Anterior cingulate cortex (tissue), 58 donors: Measurements from ENCODE around the gene APLN.
A peak's percentile ranks its signal among the peaks of the same experiment; 100 is the strongest.

Experiments used
- DNase-seq, 58 donors: peaks; one replicate each; lab custom pipeline; 2025; lab: John Stamatoyannopoulos, UW

APLN gene

DNA sequence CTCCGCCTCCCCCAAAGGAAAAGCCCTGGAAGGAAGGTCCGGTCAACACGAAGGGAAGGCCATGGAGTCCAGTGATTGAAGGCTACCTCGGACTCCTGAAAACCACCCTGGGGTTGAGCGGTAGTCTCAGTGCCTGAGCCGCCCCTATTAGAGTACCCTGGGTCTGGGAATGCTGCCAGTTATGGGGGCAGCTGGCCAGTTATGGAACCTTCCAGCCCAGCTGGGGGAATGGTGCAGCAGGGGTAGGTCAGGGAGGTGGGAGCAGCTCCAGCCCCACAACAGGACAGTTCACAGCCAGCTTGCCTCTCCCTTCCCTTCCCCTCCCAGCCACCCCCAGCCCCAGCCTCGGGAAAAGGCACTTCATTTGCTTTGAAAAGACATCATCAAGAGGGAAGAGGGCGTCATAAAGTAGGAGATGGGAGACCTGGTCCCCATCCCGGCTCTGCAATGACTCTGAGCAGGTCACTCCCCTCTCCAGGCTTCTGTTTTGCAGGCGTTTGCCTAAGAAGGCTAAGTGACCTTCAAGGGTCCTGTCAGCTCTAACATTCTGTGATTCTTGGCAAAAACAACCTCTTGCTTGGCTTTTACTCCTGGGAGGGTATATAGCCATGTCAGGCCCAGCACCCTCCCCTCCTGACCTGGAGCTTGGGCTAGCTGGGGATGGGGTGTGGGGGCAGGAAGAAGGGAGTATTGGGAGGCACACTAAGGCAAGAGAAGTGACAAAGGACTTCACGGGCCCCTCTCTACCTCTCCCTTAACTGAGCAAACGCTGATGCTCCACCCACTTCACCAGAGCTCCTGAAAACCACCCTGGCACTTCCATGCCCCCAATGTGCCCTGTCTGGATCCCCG, 8.0 kb downstream of the APLN start:
- DNase-seq, result peak in 4 of 58 donors; percentile 3 to 13 (median 6)

DNA sequence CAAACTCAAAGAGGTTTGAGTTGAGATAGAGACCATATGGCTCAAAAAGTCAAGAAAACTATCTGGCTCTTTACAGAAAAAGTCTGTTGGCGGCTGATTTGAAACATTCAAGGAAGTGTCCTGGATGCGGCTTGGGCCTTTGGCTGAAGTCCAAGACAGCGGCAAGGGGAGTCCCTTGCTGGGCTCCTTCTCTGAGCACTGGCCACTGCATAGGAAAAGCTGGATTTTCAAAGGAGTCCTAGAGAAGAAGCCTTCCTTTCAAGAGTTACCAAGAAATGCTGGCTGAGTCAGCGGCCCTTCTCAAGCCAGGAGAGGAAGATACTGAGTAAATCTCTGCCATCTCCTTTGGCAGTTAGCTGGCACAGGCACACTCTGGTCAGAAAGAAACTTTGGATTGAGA, 12.1 kb downstream of the APLN start:
- DNase-seq, result peak in 1 of 58 donors; percentile 0

DNA sequence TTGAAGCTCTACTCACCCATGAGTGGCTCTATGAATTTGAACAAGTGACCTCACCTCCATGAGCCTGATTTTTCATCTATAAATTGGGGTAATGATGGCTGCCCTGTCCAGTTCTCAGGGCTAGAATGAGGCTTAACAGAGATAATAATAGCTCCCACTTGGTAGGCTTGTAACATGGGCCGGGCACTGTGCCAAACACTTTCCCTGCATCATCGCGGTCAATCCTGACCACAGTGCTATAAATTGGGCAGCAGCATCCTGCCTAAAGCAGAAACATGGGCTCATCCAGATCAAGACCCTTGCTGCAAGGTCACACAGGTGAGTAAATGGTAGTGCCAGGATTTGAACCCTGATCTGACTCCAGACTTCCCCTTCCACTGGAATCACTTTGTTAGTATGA, 12.8 kb downstream of the APLN start:
- DNase-seq, result no peak

DNA sequence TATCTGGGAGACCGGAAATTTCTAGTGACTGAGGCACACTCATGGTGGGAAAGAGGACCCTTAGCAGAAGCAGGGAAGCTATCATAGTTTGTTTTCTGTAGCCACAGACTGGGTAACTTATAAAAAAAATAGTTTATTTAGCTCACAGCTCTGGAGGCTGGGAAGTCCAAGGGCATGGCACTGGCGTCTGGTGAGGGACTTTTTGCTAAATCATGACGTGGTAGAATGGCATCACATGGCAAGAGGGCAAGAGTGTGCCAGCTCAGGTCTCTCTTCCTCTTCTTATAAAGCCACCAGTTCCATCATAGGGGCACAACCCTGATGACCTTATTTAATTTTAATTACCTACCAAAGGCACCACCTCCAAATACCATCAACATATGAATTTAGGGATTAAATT, 13.3 kb downstream of the APLN start:
- no peak for DNase-seq

DNA sequence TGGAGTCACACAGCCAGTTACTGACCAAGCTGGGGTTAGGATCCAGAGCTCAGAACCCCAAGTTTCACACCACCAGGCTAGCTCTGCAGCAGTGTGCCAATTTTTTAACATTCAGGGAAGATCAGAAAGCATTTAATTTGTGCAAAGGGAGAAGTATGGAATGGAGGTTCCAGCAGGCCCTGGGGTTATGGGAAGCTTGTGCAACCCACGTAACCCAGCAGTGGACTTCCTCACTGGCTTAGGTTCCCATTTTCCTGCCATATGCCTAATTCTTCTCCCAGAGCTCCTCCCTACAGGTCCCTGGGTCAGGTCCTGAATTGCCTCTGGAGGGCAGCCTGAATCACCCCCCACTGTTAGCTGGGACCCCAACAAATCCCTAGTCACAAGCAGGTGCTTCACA, 14.0 kb downstream of the APLN start:
- no peak for DNase-seq

DNA sequence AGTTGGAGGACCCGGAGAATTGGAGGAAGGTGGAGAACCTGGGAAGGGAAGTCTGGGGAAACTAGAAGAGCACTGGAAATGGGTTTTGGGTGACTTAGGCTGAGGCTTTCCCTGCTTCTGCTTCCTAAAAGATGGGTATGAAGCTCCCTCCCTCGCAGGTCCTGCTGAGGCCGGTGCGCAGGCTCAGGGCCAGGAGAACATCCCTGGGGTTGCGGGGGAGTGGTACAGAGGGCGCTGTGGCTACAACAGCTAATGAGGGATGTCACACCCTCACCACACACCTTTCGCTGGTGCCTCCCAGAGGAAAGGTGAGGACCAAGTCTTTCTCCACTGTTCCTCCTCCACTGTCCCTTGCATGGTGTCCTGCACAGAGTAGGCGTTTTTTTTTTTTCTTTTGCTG, 15.8 kb downstream of the APLN start:
- no peak for DNase-seq

DNA sequence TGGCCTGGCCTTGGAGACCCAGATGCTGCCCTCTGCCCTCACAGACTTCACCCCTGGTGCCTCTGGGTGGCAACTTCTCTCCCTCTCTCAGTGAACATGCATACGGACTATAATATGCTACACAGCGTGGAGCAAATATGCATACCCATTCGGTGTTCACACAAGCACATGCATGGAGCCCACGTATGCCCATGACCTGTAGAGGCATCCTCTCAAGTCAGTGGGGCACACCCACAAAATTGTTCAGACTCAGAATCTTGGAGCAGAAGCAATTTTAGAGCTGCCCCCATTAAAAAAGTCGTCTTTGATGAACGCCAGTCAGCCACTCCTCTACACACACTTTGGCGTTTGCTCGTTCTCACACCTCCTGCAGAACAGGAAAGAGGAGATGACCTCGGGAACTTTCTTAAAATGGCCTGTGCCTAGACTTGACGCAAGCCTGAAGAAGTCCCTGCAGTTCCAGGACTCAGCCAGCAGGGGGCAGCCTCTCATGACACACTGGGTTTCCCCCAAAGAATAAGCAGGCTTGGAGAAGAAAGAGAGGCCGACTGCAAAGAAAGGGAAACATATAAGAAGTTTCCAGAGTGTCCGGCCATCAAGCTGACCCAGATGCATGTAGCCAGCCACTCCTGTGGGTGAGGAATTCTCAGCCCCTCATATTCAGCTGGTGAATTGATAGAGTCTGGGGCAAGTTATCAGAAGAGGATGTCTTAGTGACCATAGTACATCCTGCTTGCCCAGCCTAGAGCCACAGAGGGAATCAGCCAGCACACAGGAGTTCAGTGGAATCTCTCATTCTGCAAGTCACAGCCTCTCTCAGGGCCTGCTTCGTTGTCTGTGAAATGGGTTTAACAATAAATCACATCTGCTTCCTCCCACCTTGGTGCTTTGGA, 17.3 kb downstream of the APLN start:
- peak in 54 of 58 donors; percentile 1 to 78 (median 42) for DNase-seq

DNA sequence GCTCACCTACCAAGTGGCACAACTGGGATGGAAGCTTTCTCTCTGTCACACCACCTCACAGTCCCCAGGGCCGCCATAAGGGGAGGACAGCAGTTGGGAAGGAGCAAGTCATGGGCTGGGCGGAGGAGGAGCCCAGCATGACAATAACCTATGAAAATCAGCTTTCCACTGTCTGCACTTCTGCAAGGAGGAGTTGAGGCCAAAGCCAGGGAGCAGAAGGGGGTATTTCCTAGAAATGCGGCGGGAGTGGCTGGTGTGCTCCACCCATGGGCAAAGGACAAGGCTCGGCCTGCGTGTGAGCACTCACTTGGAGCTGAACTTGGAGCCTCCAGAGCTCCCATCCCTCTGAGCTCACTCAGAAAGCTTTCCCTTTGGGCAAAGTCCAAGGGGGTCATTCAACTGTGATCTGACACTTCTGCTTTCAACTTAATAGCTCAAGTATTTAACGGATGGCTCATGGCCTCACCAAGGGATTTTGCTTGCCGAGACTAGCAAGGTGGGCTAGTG, 18.5 kb downstream of the APLN start:
- DNase-seq, result no peak

DNA sequence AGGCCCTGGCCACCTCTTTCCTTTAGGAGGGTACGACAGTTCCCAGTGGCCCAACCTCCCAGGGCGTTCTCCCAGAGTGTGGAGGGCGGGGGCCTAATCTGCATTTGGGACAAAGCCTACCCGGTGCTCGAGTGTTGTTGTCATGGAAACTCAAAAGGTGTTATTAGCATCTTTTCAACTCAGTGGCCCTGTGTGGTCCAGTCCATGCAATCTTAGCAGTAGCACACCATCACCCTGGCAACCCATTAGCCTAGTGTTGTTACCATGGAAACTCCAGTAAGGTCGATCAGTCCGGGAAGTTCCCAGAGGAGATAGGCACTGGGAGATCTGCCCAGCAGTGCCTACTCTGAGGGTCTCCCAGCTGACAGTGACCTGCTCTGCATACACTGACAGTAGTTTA, 20.2 kb downstream of the APLN start:
- peak in 47 of 58 donors; percentile 2 to 75 (median 29) for DNase-seq

DNA sequence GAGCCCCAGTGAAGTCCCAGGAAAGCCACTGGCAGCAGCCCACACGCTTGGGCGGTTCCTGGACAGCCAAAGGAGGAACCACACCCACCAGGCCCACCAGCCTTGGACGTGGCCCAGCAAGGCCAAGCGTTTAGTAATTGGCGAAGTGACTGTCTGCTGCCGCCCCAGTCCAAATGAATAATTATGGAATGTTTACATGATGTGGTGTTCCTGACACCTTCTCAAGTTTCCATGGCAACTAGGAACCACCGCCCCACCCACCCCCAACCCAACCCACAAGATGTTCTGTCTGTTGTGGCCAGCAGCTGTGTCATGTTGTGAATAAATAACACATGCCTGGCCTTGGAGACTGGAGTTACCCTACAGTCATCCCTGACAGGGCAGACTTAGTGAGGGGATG, 22.3 kb downstream of the APLN start:
- DNase-seq, result no peak

DNA sequence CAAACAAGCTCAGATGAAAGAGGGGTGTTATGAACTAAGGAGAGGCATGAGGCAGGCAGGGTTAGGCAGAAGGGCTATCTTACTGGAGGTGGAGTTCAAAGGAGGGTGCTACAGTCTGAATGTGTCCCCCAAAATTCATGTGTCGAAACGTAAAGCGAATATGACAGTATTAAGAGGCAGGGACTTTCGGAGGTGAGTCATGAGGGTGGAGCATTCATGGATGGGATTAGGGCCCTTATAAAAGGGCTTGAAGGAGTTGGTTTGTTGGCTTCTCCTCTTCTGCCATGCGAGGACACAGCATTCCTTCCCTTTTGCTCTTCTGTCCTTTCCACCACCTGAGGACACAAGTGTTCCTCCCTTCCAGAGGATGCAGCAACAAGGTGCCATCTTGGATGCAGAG, 22.9 kb downstream of the APLN start:
- DNase-seq, result no peak

DNA sequence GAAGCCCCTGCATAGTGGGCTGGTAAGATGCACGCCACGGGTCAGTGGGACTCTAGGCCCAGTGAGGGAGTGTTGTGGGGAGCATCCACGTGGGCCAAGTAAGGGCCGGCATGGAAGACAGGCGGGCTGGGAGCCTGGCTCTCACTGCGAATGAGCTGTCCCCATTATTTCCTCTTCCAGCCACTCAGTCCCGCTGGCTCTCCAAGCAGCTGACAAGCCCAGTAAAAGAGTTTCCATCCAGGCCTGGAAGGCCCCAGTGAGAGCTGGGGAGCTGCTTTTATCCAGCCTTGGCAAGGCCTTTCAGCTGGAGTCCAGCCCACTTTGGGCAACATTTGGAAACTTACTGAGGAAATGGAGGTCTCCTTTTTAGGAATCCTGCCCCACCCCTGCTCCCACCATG, 24.9 kb downstream of the APLN start:
- DNase-seq, result peak in 47 of 58 donors; percentile 2 to 75 (median 24)

DNA sequence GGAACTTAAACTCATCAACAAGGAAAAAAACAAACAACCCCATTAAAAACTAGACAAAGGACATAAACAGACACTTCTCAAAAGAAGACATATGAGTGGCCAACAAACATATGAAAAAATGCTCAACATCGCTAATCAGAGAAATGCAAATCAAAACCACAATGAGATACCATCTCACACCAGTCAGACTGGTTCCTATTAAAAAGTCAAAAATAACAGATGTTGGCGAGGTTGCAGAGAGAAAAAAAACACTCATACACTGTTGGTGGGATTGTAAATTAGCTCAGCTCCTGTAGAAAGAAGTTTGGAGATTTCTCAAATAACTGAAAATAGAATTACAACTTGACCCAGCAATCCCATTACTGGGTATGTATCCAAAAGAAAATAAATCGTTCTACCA, 28.7 kb downstream of the APLN start:
- DNase-seq, result no peak

DNA sequence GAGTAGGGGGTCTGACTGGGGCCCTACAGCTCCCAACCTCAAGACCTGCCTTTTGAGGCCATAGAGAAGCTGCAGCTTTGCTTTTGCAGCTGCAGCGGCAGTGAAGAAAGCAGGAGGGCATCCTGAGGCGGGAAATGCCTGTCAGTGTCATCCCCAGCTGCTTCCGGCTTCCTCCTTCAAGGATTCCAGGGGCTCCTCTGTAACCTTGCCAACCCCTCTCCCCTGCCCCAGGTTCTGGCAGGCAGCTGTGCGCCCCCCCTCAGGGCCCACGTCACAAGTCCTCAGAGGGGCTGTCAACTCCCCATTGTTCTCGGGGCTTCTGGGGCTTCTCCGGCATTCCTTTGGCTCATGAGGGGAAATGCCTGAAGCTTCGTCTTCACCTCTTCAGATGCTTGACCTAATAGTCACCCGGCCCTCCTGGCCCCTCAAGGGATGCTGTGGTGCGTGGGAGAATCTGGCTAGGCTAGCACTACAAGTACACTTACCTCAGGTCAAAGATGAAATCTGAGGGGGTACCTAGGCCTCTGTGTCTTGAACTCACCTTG, 31.9 kb downstream of the APLN start:
- no peak for DNase-seq

DNA sequence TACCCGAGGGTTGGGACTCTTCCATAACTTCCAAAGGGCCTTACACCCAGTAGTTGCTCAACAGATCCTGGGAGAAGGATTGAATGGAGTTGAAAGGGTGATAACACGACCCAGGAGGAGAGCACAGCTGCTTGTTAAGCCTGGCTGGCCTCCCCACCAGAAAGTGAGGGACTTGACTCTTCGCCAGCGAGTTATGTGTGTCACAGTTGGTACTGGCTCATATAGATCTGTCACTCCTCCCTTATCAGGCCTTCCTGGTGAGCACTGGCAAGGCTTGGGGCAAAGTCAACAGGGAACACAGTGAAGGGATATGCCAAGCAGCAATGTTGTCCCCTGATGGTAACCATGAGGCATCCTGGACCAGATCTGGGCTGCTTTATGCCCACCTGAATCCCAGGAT, 35.8 kb downstream of the APLN start:
- DNase-seq, result no peak

DNA sequence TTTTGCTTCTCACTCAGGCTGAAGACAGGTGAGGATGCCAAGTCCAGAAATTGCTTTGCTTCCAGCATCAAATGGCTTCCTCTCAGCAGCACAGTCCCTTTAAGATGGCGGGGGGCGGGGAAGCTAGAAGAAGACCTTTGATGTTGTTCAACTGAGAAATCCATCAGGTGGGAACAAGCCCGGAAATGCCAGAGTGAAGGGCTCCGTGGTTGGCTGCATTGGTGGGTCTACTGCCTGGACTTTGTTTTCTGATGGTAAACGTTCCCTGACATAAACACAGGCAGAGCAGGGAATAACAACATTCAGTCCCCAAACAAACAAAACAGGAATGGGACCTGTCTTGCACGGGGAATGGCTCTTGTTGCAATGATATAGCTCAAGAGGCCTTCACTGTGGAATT, 37.3 kb downstream of the APLN start:
- no peak for DNase-seq

DNA sequence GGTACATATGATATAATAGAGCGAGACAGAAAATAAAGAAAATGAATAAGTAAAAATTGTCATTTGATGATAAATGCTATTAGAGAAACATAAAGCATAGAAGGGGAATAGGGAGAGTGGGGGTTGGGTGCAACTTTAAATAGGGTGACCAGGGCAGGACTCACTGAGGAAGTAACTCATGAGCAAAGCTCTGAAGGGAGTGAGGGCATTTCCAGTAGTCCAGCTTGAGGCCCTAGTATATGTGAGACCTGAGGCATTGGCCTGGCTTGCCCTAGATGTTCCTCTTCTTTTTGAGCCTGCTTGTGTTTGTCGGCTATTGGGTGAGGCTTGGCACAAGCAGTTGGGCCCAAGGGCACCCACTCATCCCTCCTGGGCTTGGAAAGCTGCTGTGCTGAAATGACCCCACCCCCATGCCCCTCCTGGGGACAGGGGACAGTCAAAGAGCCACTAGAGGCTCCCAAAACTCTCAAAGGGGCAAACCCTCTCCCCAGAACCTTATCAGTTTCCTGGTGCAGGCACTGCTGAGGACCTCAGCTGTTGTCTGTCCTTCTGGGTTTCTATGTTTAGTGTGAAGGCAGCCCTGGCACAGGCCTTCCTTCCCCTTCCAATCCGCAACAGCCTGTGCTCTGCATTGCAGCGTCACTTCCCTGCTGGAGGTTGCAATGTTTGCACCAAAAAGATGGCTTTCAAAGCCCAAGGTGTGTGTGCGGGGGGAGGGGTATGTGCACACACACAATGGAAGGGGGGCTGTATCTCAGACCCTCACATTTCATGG, 40.1 kb downstream of the APLN start:
- no peak for DNase-seq

DNA sequence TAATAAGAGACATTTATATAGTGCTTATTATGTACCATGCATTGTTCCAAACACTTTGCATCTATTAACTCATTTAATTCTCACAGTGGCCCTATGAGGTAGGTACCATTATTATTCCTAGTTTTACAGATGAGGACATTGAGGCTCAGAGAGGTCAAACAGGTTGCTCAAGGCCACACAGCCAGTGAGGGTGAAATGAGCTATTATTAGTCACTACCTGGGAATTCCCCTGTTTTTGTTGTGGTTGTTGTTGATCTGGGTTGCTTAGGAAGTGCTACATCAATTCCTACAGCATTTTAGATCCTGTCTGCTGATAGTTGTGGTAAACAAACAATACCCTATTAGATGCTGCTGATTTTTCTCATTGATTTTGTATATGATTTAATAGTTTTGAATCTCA, 41.2 kb downstream of the APLN start:
- no peak for DNase-seq

DNA sequence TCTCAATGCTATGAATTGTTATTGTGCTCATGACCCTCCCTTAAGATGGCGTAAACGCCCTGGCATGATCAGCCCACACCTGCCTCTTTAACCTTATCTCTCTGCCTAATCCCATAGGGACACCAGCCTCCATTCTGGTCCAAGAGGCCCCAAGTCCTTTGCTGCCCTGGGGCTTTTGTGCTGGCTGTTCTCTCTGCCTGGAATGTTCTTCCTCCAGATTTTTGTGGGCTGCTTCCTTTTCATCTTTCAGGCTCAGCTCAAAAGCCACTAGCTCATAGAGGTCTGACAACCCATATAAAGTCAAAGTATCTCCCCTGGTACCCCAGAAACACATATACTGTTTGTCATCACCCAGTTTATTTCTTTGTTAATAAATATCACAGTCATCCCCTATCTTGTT, 42.4 kb downstream of the APLN start:
- DNase-seq, result no peak

DNA sequence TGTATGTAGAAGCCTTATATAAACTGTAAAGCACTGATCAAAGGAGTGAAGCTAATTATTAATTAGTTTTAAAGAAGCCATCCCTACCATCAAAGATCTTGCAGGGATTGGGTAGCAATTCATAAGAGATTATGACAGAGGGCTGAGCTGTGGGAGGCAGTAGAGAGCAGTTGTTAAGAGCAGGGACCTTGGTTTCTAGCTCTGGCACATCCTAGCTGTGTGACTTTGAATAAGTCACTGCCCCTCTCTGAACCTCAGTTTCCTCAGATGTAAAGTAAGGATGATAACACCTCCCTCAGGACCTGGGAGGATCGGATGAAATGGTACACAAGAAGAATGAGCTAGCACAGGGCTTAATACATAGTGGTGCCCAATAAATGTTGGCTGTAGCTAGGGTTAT, 45.4 kb downstream of the APLN start:
- no peak for DNase-seq
